ENCODE results near the gene TRIM46.
"Not testable (repeated sequence)": the region's sequence is repeated elsewhere in the genome, so short reads cannot be mapped to it uniquely, and the experiment has no call there.

TRIM46 gene

GRCh38 chr1:155212051-155212440 is 38.4 kb downstream of the TRIM46 start:
- peaks cover 11% of the 10 kb centered on the region; the same call in 1 of the 2 replicates for H3K36me3 ChIP-seq (ENCODE audit: insufficient read depth, low read length)
- H3K9me3 ChIP-seq (ENCODE audit: insufficient read depth, low read depth, low read length); H3K4me3 ChIP-seq (ENCODE audit: low read length); H3K27me3 ChIP-seq (ENCODE audit: insufficient read depth, low read length); H3K9ac ChIP-seq (ENCODE audit: low read depth, low read length); H3K27ac ChIP-seq (ENCODE audit: low read depth, low read length): not testable (repeated sequence)
- peaks cover 16% of the 10 kb centered on the region; the same call in 1 of the 2 replicates for H3K4me1 ChIP-seq (ENCODE audit: insufficient read depth, low read length)
- WGBS, result 95% methylated on average over 5 of the region's 7 CpGs

- not testable (repeated sequence) for H3K4me1 ChIP-seq (ENCODE audit: insufficient read depth, low read length); H3K27ac ChIP-seq (ENCODE audit: low read depth, low read length); H3K9ac ChIP-seq (ENCODE audit: low read depth, low read length); H3K27me3 ChIP-seq (ENCODE audit: insufficient read depth, low read length); H3K4me3 ChIP-seq (ENCODE audit: low read length); H3K9me3 ChIP-seq (ENCODE audit: insufficient read depth, low read depth, low read length)
- H3K36me3 ChIP-seq (ENCODE audit: insufficient read depth, low read length), result peaks cover 11% of the 10 kb centered on the region; the same call in 1 of the 2 replicates
- 86% methylated on average over 2 of the region's 10 CpGs for WGBS
Observed at GRCh38 chr1:155214702-155215101, 41.1 kb downstream of the TRIM46 start.

- Histone ChIP-seq H3K36me3 (ENCODE audit: insufficient read depth, low read length) (peaks cover 9% of the 10 kb centered on the region; the same call in 1 of the 2 replicates), H3K4me3 (ENCODE audit: low read length) (peak overlapping the region; percentile 32), H3K9me3 (ENCODE audit: insufficient read depth, low read depth, low read length) (no peaks in the 10 kb centered on the region), H3K27me3 (ENCODE audit: insufficient read depth, low read length) (no peaks in the 10 kb centered on the region), H3K27ac (ENCODE audit: low read depth, low read length) (no peak overlapping the region; the same call in 1 of the 2 replicates), H3K9ac (ENCODE audit: low read depth, low read length) (no peak overlapping the region), H3K4me1 (ENCODE audit: insufficient read depth, low read length) (0 out of 2 replicates have a peak, but pooled peaks cover 5% of the 10 kb centered on the region)
- WGBS, result 69% methylated on average over 6 of the region's 7 CpGs
Observed at GRCh38 chr1:155218854-155219591, 45.4 kb downstream of the TRIM46 start.

GRCh38 chr1:155219592-155220031 is 46.0 kb downstream of the TRIM46 start:
- H3K9me3 ChIP-seq (ENCODE audit: insufficient read depth, low read depth, low read length), result no peaks in the 10 kb centered on the region
- peak overlapping the region; percentile 32; the same call in 1 of the 2 replicates for H3K4me3 ChIP-seq (ENCODE audit: low read length)
- 60% methylated on average over 1 of the region's 1 CpG for WGBS
- H3K9ac ChIP-seq (ENCODE audit: low read depth, low read length), result no peak overlapping the region
- no peaks in the 10 kb centered on the region for H3K27me3 ChIP-seq (ENCODE audit: insufficient read depth, low read length)
- H3K36me3 ChIP-seq (ENCODE audit: insufficient read depth, low read length), result peaks cover 10% of the 10 kb centered on the region; the same call in 1 of the 2 replicates
- 0 out of 2 replicates have a peak, but pooled peaks cover 5% of the 10 kb centered on the region for H3K4me1 ChIP-seq (ENCODE audit: insufficient read depth, low read length)
- no peak overlapping the region; the same call in 1 of the 2 replicates for H3K27ac ChIP-seq (ENCODE audit: low read depth, low read length)

GRCh38 chr1:155220211-155220965 is 46.7 kb downstream of the TRIM46 start:
- not testable (repeated sequence) for H3K9ac ChIP-seq (ENCODE audit: low read depth, low read length); H3K4me3 ChIP-seq (ENCODE audit: low read length); H3K36me3 ChIP-seq (ENCODE audit: insufficient read depth, low read length); H3K27ac ChIP-seq (ENCODE audit: low read depth, low read length); H3K4me1 ChIP-seq (ENCODE audit: insufficient read depth, low read length); H3K9me3 ChIP-seq (ENCODE audit: insufficient read depth, low read depth, low read length); H3K27me3 ChIP-seq (ENCODE audit: insufficient read depth, low read length)
- WGBS, result 91% methylated on average over 10 of the region's 10 CpGs

GRCh38 chr1:155223047-155223446 is 49.4 kb downstream of the TRIM46 start:
- Histone ChIP-seq H3K4me3 (ENCODE audit: low read length) (no peak overlapping the region), H3K9ac (ENCODE audit: low read depth, low read length) (no peak overlapping the region), H3K9me3 (ENCODE audit: insufficient read depth, low read depth, low read length) (no peaks in the 10 kb centered on the region), H3K4me1 (ENCODE audit: insufficient read depth, low read length) (peaks cover 8% of the 10 kb centered on the region; the same call in 1 of the 2 replicates), H3K27ac (ENCODE audit: low read depth, low read length) (no peak overlapping the region), H3K27me3 (ENCODE audit: insufficient read depth, low read length) (no peaks in the 10 kb centered on the region), H3K36me3 (ENCODE audit: insufficient read depth, low read length) (peaks cover 4% of the 10 kb centered on the region; the same call in 1 of the 2 replicates)
- WGBS, result 93% methylated on average over 7 of the region's 7 CpGs

GRCh38 chr1:155225404-155225759 is 51.7 kb downstream of the TRIM46 start:
- not testable (repeated sequence) for H3K9ac ChIP-seq (ENCODE audit: low read depth, low read length); H3K4me1 ChIP-seq (ENCODE audit: insufficient read depth, low read length); H3K36me3 ChIP-seq (ENCODE audit: insufficient read depth, low read length); H3K27me3 ChIP-seq (ENCODE audit: insufficient read depth, low read length); H3K27ac ChIP-seq (ENCODE audit: low read depth, low read length); H3K4me3 ChIP-seq (ENCODE audit: low read length); H3K9me3 ChIP-seq (ENCODE audit: insufficient read depth, low read depth, low read length)
- 96% methylated on average over 8 of the region's 8 CpGs for WGBS

- peak overlapping the region; percentile 81 for H3K4me3 ChIP-seq (ENCODE audit: low read length)
- peak overlapping the region; percentile 92 for H3K9ac ChIP-seq (ENCODE audit: low read depth, low read length)
- peaks cover 5% of the 10 kb centered on the region; the same call in 1 of the 2 replicates for H3K4me1 ChIP-seq (ENCODE audit: insufficient read depth, low read length)
- peak overlapping the region; percentile 84 for H3K27ac ChIP-seq (ENCODE audit: low read depth, low read length)
- no peaks in the 10 kb centered on the region for H3K9me3 ChIP-seq (ENCODE audit: insufficient read depth, low read depth, low read length)
- peaks cover 4% of the 10 kb centered on the region; the same call in 1 of the 2 replicates for H3K36me3 ChIP-seq (ENCODE audit: insufficient read depth, low read length)
- WGBS, result under 1% methylated on average over 7 of the region's 7 CpGs
- H3K27me3 ChIP-seq (ENCODE audit: insufficient read depth, low read length), result no peaks in the 10 kb centered on the region
Observed at GRCh38 chr1:155226188-155226909, 52.7 kb downstream of the TRIM46 start.

- H3K27ac ChIP-seq (ENCODE audit: low read depth, low read length), result peak overlapping the region; percentile 84
Observed at GRCh38 chr1:155226910-155227260, 53.2 kb downstream of the TRIM46 start.

GRCh38 chr1:155227261-155228095 is 53.8 kb downstream of the TRIM46 start:
- peaks cover 4% of the 10 kb centered on the region; the same call in 1 of the 2 replicates for H3K36me3 ChIP-seq (ENCODE audit: insufficient read depth, low read length)
- H3K27ac ChIP-seq (ENCODE audit: low read depth, low read length), result peak overlapping the region; percentile 85
- peaks cover 5% of the 10 kb centered on the region; the same call in 1 of the 2 replicates for H3K4me1 ChIP-seq (ENCODE audit: insufficient read depth, low read length)
- peak overlapping the region; percentile 81 for H3K4me3 ChIP-seq (ENCODE audit: low read length)
- under 1% methylated on average over 42 of the region's 42 CpGs for WGBS
- H3K9ac ChIP-seq (ENCODE audit: low read depth, low read length), result peak overlapping the region; percentile 92
- H3K9me3 ChIP-seq (ENCODE audit: insufficient read depth, low read depth, low read length), result no peaks in the 10 kb centered on the region
- no peaks in the 10 kb centered on the region for H3K27me3 ChIP-seq (ENCODE audit: insufficient read depth, low read length)

More at GRCh38 chr1:155226910-155227260, 53.2 kb downstream of the TRIM46 start:
- peak overlapping the region; percentile 92 for H3K9ac ChIP-seq (ENCODE audit: low read depth, low read length)
- H3K36me3 ChIP-seq (ENCODE audit: insufficient read depth, low read length), result peaks cover 4% of the 10 kb centered on the region; the same call in 1 of the 2 replicates
- H3K27me3 ChIP-seq (ENCODE audit: insufficient read depth, low read length), result no peaks in the 10 kb centered on the region
- WGBS, result under 1% methylated on average over 18 of the region's 19 CpGs
- peak overlapping the region; percentile 81 for H3K4me3 ChIP-seq (ENCODE audit: low read length)
- peaks cover 5% of the 10 kb centered on the region; the same call in 1 of the 2 replicates for H3K4me1 ChIP-seq (ENCODE audit: insufficient read depth, low read length)
- H3K9me3 ChIP-seq (ENCODE audit: insufficient read depth, low read depth, low read length), result no peaks in the 10 kb centered on the region
